Femur (tissue), 1 donor: ENCODE data around the gene ZNF444.
A peak's percentile ranks its signal among the peaks of the same experiment; 100 is the strongest.

Experiments
- DNase-seq: peaks from one replicate; pipeline ENCODE4 v3.0.0-alpha.2; 2017

ZNF444 gene

DNA sequence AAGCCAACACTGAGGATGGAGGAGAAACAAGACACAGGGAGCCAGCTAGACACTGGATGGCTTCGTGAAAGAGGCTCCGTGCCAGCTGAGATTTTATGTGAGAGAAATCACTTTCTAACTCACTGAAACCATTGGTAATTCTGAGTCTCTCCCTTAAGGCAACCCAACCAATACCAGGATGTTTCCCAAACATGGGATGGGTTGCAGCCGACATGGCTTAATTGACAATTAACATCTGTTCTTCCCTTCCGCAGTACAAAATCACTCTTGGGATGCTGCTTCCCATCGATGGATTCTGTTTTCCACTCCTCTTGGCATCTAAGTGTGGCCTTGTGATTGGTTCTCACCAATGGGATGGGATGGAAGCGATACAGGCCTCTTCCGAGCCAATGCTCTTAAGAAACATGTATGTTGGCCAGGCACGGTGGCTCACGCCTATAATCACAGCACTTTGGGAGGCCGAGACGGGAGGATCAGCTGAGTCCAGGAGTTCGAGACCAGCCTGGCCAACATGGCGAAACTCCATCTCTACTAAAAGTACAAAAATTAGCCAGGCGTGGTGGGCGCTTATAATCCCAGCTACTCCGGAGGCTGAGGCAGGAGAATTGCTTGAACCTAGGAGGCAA, 17.7 kb upstream of the ZNF444 start:
- no peak for DNase-seq

DNA sequence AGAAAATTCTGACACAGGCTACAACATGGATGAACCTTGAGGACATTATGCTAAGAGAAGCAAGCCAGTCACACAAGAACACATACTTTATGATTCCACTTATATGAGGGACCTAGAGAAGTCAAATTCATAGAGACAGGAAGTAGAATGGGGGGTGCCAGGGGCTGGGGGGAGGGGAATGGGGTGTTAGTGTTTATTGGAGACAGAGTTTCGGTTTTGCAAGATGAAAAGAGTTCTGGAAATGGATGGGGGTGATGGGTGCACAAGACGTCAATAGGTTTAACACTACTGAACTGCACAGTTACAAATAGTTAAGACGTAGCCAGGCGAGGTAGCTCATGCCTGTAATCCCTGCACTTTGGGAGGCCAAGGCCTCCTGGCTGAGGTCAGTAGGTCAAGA, 16.5 kb upstream of the ZNF444 start:
- DNase-seq: no peak

DNA sequence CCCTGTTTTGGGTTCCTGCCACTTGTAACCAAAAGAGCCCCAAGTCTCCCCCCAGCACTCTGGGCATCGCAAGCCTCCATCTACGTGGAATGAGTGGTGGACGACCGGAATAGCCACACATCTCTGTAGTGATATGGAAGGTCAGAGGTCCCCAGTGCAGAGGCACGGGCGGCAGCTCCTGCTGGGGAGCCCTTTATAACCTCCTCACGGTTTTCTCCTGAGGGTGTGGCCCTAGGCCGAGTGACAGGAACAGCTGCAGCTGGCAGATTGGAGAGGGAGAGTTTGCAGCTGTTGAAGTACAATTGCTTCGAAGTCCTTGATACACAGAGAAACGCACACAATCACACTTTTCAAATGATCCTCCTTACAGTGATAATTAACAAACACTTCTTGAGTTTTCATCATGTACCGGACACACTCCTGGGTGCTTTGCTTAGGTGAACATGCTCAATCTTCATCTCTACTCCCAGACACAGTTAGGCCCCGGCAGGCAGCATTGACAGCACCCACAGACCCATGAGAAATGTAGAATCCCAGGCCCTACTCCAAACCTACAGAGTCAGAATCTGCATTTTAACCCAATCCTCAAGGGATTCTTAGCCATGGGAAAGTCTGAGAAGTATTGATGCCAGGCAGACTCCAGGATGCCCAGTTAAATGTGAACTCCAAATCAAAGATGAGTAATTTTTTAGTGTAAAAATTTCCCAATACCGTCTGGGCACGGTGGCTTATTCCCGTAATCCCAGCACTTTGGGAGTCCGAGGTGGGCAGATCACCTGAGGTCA, 15.1 kb upstream of the ZNF444 start:
- DNase-seq: peak; percentile 76

DNA sequence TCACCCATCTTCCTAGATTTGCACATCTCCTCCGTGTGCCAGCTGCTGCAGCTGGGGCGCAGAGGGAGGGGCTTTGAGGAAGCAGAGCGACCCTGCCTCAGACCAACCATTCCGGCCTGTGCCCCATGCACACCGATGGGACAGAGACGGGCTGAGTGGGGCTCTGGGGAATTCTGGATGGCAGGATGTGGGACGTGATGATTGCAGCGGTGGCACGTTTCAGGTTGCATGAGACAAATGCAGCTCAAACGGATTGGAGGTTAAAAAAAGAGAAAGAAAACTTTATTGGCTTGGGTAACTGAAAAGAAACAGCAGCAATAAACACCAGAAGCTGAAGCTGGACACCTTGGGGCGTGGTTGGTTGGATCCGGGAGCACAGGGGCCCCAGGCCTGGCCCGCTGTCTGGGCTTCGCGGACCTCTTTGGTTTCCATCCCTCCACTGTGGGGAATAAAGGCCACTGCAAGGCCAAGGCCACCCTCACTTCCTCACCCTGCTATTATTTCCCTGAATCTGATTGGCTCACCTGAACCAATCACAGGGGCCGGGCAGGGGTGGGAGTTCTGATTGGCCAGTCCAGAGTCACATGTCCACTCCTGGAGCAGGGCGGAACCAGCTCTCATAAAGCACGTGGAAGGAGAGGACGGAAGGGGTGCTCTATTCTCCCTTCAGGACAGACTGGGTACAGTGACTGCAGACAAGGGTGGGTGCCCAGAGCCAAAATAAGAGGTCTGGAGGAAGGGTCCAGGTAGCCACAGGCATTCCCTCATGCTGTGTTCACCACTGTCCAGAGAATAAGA, 13.9 kb upstream of the ZNF444 start:
- DNase-seq: no peak

DNA sequence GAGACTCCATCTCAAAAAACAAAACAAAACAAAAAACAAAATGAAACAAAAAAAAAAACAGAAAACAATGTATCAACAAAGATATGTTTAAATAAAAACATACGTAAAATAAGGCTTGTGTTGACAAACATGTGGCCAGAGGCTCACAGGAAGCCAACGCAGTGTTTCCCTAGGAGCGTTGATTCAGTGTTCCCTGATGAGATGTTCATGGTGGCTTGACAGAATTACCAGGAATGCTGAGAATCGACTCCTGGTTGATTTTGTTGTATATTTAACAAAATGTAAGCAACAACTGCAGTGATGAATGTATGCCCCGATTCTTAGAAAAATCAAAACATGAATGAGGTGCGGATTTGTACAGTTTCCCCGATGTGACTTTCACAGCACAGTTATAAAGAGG, 11.1 kb upstream of the ZNF444 start:
- DNase-seq: no peak

DNA sequence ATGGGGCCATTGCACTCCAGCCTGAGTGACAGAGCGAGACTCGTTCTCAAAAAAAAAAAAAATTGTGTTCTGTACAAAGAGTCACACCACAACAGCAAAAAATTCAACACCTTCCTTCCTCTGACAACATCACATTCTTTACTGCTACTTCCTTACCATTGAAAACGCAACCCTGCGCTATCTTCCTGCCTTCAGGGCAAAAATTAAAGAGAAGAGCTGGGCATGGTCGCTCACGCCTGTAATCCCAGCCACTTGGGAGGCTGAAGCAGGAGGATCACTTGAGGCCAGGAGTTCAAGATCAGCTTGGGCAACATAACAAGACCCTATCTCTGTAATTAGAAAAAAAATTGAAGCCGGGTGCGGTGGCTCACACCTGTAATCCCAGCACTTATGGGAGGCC, 9.4 kb upstream of the ZNF444 start:
- DNase-seq: no peak

DNA sequence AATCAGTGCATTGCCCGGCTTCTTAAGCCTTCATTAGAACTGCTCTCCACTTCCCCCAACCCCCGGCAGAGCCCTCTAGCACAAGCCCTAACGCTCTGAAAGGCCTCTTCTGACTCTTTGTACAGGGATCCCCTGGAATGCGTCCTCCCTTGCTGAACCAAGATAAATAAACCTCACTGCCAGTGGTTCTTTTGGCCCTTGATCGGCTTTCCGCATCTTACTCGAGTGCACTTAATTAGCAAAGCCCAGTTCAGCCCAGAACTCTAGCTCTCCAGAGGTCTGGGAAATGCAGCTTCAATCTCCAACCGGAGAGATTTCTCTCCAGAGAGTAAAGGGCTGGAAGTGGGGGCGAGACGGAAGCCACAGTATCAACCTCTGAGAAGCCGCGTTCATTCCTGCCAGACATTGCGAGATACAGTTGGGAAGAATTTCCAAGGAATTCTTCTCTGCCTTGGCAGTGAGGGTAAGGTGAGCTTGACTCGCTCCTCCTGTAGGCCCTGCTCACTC, 8.7 kb upstream of the ZNF444 start:
- peak; percentile 62 for DNase-seq

DNA sequence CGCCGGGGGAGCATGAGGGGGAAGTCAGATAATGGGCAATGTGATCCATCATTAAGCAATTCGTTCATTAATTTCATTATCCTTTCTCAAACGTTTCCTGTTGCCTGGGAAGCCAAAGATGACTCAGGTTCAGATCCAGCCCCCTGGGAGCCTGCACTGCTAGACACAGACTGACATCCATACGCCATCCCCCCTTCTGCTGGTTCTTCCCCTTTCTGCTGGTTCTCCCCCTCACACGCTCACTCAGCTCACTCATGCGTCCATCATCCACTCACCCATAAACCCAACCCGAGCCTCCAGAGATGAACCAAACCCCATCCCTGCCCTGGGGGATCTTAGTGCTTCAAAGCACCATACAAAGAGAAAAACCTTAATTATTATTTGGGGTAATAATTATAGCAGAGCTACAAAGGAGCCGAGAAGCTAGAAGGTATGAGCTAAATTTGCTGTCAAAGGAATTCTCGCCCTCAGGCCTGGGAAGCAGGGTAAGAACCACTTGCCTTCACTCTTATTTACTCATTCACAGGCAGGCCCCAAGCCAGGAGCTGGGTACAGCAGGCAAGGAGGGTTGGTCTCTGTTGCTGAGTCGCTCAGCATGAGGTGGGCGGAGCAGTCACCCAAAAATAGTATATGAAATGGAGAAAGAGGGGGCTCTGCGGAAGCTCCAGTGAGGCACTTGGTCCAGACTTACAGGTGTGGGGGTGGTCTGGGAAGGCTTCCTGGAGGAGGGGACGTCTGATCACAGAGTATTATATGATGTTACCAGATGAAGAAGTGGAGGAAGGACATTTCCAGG, 7.0 kb upstream of the ZNF444 start:
- DNase-seq: no peak

DNA sequence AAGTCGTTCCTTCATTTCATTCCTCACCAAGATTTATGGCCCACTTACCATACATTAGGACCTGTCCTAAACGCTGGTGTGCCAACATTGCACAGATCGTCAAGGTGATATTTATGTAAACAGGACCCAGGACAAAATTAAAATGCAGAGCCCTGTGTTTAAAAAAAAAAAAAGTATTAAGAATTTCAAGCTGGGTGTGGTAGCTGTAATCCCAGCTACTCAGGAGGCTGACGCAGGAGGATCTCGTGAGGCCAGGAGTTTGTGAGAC, 6.5 kb upstream of the ZNF444 start:
- DNase-seq: no peak

DNA sequence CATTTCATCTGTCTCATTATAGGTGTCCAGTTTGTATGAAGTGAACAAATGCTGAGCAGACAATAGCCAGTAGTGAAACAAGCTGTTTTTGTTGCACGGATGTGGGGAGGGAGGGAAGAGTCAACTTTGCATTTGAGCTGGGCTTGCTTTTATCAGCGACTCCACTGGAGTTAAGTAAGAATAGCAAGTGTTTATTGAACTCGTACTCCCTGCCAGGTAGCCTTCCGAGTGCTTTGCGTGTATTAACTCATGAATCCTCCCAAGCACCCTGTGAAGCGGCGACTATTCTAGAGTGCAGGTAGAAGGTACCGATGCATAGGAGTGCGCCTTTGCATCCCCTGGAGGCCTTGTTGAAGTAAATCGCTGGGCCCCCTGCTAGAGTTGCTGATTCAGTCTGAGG, 4.7 kb upstream of the ZNF444 start:
- DNase-seq: no peak

DNA sequence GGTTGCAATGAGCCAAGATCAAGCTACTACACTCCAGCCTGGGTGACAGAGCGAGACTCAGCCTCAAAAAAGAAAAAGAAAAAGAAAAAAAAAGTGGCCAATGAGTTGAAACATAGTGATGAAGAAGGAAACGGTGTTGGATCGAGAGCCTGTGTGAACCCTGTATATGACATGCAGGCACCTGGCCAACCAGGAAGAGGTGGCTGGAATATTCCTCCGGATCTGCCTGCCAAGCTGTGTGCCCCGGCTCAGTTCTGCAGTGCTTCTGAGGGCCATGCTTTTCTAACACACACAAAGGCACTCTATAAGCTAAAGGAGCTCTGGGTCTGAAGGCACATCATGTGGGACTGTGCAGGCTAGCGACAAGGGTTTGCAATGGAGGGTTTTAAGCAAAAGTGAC, 3.7 kb upstream of the ZNF444 start:
- DNase-seq: no peak

DNA sequence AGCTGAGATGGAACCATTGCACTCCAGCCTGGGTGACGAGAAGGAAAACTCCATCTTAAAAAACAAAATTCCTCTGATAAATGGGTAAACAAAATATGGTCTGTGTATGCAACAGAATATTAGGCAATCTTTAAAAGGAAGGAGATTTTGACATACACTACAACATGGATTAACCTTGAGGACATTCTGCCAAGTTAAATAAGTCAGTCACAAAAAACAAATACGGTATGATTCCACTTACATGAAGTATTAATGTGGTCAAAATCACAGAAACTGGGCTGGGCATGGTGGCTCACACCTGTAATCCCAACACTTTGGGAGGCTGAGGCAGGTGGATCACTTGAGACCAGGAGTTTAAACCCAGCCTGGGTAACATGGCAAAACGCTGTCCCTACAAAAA, 3.0 kb upstream of the ZNF444 start:
- DNase-seq: no peak

DNA sequence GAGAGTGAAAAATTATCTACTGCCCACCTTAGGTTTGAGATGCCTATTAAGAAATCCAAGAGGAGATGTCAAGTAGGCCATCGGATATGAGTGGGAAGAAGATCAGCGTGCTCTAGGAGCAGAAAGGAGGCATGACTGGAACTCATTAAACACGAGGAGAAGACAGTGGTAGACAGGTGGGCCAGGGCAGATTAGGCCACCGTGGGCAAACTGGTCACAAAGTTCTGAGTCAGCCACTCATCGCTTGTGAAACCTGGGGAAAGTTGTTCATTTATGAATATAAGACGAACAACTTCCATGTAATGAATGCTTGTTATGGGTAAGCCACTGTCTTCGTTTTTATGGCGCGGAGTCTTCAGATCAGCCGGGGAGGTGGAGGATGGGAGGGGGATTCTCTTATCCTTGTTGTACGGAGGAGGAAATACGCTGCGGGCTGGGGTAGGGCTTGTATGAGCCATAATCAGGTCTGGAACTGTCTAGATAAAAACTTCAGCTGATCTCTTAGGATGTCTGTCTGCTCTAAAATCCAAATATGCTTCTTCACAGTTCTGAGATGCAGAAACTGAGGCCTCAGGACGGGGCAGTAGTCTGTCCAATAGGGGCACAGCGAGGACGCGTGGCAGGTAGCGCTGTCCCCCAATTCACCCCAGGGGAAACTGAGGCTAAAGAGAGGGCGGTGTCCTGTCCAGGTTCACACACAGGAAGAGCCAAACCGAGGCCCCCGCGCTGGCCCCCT, 1.1 kb upstream of the ZNF444 start:
- no peak for DNase-seq

DNA sequence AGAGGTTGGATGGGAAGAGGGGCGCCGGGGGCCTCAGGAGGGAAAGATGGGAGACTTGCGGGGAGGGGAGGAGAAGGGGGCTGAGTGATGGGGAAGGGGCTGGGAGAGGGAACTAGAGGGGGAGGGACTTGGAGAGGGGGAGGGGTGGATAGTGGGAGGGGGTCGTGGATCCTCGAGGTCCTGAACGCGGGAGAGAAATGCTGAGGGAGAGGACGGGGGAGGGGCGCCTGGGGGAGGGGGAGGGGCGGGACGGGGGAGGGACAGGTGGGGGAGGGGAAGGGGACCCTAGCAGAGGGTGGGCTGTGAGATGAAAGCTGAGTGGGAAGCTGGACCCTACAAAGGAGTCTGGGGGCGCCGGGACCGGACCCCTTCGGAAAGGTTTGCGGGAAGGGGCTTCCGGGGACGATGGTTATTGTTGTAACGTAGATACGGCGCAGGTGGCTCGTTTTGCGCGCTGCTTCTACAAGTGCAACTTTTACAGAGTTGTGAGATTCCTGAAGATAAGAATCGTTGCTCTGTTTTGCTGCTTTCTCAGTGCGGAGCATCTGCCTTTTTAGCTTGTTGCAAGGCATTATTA, 418 bp downstream of the ZNF444 start:
- peak; percentile 44 for DNase-seq

DNA sequence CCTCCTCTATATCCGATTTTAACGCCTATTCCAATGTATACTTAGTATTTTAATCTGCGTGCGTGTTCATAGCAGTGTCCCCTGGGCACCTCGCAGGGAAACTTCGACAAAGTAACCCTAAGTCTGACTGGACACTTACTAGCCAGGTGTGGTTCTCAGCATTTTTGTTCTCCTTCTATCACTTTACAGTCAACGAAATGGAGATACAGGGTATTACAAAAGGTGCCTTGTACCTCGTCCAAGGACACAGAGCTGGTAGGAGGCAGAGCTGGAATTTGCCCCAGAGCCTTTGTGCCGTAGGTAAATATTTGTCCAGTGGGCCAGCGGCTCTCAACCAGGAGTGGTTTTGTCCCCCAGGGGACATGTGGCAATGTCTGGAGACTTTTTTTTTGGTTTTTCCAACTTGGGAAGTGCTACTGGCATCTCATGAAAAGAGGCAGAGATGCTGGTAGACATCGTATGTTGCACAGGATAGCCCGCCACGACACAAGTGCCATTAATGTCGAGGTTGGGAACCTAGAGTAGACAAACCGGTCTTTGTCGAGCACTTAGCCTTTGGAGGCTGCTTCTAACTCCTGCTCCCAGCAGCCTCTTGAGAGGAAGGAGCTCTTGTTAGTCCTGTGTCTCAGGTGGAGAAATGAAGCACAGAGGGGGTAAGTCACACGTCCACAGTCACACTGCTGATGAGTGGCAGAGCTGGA, 1.1 kb downstream of the ZNF444 start:
- DNase-seq: no peak

DNA sequence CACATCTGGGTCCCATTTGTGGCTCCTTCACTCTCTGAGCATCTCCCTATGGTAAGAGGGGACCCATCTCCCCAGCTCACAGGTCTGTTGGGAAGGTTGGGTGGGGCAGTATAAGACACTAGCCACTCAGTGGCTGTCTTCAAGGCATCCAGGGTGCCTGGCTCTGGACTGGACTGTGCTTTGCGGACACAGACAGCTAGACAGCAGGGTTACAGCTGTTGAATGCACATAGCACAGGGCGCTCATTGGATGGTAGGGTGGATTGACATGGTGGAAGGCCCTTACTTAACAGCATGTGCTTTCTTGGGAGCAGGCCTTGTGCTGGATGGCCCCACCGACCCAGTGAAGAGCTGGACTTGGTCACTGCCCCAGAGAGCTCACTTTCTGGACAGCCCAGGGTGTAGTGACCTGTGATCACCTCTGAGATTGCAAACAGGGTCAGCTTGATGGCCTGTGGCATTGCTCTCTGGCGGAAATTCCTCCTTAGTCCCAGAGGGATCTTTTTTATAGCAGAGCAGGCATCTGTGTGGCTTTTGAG, 1.9 kb downstream of the ZNF444 start:
- no peak for DNase-seq

DNA sequence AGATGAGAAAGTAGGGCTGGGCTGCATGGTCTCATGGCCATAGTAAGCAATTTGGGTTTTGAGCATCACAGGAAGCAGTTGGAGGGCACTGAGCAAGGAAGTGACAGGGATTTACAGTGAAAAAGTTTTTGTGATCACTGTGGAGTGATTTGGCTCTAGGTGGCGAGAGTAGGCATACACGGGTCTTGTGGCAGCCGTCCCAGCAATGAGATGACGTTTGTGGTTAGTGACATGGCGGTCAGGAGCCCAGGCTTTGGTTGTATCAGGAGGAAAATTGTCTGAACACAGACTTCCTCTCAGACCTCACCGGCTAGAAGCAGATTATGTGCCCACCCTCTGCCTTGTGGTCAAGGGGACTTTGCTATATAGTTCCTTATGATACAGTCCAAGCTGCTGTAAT, 3.3 kb downstream of the ZNF444 start:
- no peak for DNase-seq

DNA sequence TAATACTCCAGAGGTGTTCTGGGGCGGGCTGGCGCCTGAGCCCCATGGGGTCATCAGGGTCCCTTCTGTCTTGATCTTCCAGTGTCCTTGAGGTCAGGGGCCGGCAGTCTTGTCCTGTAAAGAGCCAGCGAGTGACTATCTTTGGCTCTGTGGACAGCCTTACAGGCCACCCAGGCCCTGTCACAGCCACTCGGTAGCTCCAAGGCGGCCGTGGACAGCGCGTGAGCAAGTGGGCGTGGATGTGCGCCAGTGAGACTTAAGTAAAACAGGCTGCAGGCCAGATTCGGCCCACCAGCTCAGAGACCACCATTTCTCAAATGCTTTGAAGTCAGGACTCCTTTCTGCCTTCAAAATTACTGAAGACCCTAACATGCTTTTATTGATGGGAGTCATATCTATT, 3.7 kb downstream of the ZNF444 start:
- DNase-seq: no peak

DNA sequence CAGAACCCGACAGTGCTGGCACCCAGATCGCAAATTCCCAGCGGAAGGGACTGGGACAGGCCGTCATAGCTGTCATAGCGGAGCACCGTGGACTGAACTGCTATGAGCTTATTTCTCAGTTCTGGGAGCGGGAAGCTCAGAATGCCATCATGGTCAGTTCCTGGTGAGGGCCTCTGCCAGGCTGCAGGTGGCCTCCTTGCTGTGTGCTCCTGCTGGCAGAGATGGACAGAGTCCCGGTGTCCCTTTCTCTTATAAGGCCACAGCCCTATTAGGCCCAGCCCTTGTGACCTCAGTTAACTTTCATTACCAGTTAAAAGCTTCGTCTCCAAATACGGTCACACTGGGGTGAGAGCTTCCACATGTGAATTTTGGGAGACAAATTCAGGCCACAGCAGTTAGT, 4.6 kb downstream of the ZNF444 start:
- DNase-seq: no peak

DNA sequence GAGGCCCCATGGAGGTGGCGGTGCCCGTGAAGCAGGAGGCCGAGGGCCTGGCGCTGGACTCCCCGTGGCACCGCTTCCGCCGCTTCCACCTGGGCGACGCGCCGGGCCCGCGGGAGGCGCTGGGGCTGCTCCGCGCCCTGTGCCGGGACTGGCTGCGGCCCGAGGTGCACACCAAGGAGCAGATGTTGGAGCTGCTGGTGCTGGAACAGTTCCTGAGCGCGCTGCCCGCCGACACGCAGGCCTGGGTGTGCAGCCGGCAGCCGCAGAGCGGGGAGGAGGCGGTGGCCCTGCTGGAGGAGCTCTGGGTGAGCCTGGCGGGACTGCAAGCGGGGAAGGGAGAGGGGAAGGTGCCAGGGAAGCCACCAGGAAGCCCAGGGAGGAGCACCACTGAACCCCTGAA, 5.8 kb downstream of the ZNF444 start:
- no peak for DNase-seq

DNA sequence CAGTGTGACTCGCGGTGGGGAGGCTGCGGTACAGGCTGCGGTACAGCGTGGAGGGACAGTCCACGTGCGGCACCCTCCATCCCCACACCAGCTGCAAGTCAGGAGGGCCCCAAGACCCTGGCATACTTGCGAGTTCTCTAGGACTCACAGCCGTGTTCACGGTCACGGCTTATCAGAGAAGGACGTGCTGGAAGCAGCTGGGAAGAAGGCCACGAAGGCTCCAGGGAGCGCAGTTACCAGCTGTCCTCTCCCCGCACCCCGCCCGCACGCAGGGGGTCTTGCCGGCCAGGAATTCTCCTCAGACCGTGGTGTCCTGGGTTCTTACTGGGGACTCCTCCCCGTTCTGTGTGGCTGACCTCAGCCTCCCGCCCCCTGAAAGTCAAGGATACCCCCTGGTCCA, 6.2 kb downstream of the ZNF444 start:
- DNase-seq: no peak
